Measurements from ENCODE around the gene PRXL2C. TPM values are rescaled to one million over a fixed set of nuclear protein-coding genes. Genes with fewer than 3 reads are reported as not detected.
"Not testable (repeated sequence)": the region's sequence is repeated elsewhere in the genome, so short reads cannot be mapped to it uniquely, and the experiment has no call there.

PRXL2C gene
- total and polyA plus RNA-seq, 2 experiments from 2014 or later: 8.8 to 11.0 TPM

DNA sequence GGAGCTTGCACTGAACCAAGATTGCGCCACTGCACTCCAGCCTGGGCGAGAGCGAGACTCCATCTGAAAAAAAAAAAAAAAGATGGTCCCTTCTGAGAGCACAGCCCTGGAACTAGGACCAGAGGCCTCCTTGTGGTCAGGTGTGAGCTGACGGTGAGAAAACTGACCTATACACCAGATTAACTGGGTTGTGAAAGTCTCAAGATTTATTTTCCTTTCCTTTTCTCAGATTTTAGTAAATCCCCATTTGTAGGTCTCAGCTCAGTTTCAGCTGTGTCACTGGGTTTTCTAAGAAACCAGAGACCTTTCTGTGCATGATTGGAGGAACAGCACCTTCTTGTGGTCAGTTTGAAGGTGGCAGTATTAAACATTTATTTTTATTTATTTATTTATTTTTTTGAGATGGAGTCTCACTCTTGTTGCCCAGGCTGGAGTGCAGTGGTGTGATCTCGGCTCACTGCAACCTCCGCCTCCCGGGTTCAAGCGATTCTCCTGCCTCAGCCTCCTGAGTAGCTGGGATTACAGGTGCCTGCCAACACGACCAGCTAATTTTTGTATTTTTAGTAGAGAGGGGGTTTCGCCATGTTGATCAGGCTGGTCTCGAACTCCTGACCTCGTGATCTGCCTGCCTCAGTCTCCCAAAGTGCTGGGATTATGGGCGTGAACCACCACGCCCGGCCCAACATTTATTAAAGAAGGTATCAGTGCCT is 11.7 kb upstream of the PRXL2C start:
- not testable (repeated sequence) for H2AFZ ChIP-seq; H3K27ac ChIP-seq; H3K9me2 ChIP-seq (replicated peaks; ENCODE audit: insufficient read depth); H3K4me1 ChIP-seq (ENCODE audit: insufficient read depth); H3K4me2 ChIP-seq; H3K27me3 ChIP-seq; H4K20me1 ChIP-seq (ENCODE audit: insufficient read depth, poor library complexity, severe bottlenecking); H3K9me3 ChIP-seq (ENCODE audit: low read depth); H3K4me3 ChIP-seq; H3K79me2 ChIP-seq; H3K36me3 ChIP-seq (replicated peaks; ENCODE audit: insufficient read depth, low read depth)
- WGBS (ENCODE audit: low lambda C conversion rate, missing lambda C conversion rate): 79% methylated on average over 15 of the region's 15 CpGs
- DNase-seq (ENCODE audit: low spot score): peak; percentile 67
- TF ChIP-seq, protein P1, sequence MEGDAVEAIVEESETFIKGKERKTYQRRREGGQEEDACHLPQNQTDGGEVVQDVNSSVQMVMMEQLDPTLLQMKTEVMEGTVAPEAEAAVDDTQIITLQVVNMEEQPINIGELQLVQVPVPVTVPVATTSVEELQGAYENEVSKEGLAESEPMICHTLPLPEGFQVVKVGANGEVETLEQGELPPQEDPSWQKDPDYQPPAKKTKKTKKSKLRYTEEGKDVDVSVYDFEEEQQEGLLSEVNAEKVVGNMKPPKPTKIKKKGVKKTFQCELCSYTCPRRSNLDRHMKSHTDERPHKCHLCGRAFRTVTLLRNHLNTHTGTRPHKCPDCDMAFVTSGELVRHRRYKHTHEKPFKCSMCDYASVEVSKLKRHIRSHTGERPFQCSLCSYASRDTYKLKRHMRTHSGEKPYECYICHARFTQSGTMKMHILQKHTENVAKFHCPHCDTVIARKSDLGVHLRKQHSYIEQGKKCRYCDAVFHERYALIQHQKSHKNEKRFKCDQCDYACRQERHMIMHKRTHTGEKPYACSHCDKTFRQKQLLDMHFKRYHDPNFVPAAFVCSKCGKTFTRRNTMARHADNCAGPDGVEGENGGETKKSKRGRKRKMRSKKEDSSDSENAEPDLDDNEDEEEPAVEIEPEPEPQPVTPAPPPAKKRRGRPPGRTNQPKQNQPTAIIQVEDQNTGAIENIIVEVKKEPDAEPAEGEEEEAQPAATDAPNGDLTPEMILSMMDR (IDR thresholded peaks at IDR 0.05; ENCODE audit: poor library complexity): peak; percentile 85

DNA sequence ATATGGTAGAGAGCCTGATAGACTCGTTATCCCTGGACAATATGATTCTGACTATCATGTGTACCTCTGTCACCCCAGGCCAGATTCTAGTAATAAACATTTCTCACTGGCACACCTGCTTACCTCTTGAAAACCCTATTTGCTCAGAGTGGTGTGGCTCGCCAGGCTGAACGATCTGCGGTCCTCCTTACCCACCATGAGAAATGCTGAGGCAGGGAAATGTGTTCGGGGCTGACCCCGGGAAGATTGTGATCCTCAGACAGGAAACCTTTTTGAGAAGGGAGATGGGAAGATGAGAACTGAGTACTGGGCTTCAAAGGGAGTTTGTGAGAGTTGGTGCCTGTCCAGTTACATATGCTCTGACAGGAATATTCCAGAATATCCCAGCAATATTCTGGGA is 10.7 kb upstream of the PRXL2C start:
- TF ChIP-seq, protein P1 (IDR thresholded peaks at IDR 0.05; ENCODE audit: poor library complexity): no peak
- no peak for TF ChIP-seq EZH2 (IDR thresholded peaks at IDR 0.05; ENCODE audit: borderline replicate concordance)
- TF ChIP-seq EZH2phosphoT487 (IDR thresholded peaks at IDR 0.05; ENCODE audit: low read depth, severe bottlenecking, unreplicated experiment): no peak
- no peak for DNase-seq (ENCODE audit: low spot score)

DNA sequence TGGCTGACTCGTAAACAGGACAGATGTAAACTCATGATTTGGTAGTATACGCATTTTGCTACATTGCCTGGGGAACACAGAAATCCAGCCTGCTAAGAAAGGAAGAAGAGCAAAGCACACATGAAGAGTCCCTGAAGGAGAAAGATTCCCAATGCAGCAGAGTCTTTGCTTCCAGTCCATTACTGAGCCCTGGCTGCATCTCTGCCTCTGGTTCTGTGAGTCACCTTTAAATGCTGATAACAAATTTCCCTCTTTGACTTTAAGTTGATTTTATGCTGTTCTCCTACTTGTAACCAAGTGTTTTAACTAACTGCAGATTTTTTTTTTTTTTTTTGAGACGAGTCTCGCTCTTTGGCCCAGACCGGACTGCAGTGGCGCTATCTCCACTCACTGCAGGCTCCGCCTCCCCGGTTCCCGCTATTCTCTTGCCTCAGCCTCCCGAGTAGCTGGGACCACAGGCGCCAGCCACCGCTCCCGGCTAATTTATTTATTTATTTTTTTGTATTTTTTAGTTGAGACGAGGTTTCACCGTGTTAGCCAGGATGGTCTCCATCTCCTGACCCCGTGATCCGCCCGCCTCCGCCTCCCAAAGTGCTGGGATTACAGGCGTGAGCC is 8.5 kb upstream of the PRXL2C start:
- no peaks in the 10 kb centered on the region for H3K79me2 ChIP-seq
- no peaks in the 10 kb centered on the region for H3K27me3 ChIP-seq
- TF ChIP-seq EZH2phosphoT487 (IDR thresholded peaks at IDR 0.05; ENCODE audit: low read depth, severe bottlenecking, unreplicated experiment) (no peak), EZH2 (IDR thresholded peaks at IDR 0.05; ENCODE audit: borderline replicate concordance) (no peak)
- TF ChIP-seq, protein P1 (IDR thresholded peaks at IDR 0.05; ENCODE audit: poor library complexity): no peak
- no peaks in the 10 kb centered on the region for H3K36me3 ChIP-seq (replicated peaks; ENCODE audit: insufficient read depth, low read depth)
- H3K4me3 ChIP-seq: no peak overlapping the region
- DNase-seq (ENCODE audit: low spot score): peak; percentile 18
- no peaks in the 10 kb centered on the region for H3K9me3 ChIP-seq (ENCODE audit: low read depth)
- WGBS (ENCODE audit: low lambda C conversion rate, missing lambda C conversion rate): 91% methylated on average over 20 of the region's 20 CpGs
- no peak overlapping the region for H2AFZ ChIP-seq
- no peak overlapping the region for H3K27ac ChIP-seq
- H4K20me1 ChIP-seq (ENCODE audit: insufficient read depth, poor library complexity, severe bottlenecking): no peaks in the 10 kb centered on the region
- no peak overlapping the region for H3K4me2 ChIP-seq
- no peaks in the 10 kb centered on the region for H3K4me1 ChIP-seq (ENCODE audit: insufficient read depth)
- H3K9me2 ChIP-seq (replicated peaks; ENCODE audit: insufficient read depth): no peaks in the 10 kb centered on the region

More for the DNA sequence above, 10.7 kb upstream of the PRXL2C start:
- Histone ChIP-seq H3K9me3 (ENCODE audit: low read depth) (no peaks in the 10 kb centered on the region), H4K20me1 (ENCODE audit: insufficient read depth, poor library complexity, severe bottlenecking) (no peaks in the 10 kb centered on the region), H3K9me2 (replicated peaks; ENCODE audit: insufficient read depth) (no peaks in the 10 kb centered on the region), H3K4me2 (no peak overlapping the region), H3K79me2 (no peaks in the 10 kb centered on the region), H3K27ac (no peak overlapping the region), H3K36me3 (replicated peaks; ENCODE audit: insufficient read depth, low read depth) (no peaks in the 10 kb centered on the region), H3K27me3 (no peaks in the 10 kb centered on the region), H3K4me1 (ENCODE audit: insufficient read depth) (no peaks in the 10 kb centered on the region), H3K4me3 (no peak overlapping the region), H2AFZ (no peak overlapping the region)
- WGBS (ENCODE audit: low lambda C conversion rate, missing lambda C conversion rate): 86% methylated on average over 6 of the region's 6 CpGs

Data from hepatocyte (in vitro differentiated cells).